Endothelial cell of umbilical vein (primary cell): ENCODE measurements around the gene METTL15. TPM values are rescaled to one million over a fixed set of nuclear protein-coding genes. Genes with fewer than 3 reads are reported as not detected.

Experiments used
- BruUV-seq: library from RNA; stranded (reverse); fragments of 400-500 nt; replicated peaks from 2 replicates; lab custom pipeline; 2021; lab: Mats Ljungman, UMichigan
- CTCF ChIA-PET: fragments of 300-600, 350-600 bp; sonication (Branson Sonifier 250); formaldehyde crosslinking; loops from one replicate; lab custom pipeline; 2021; ENCODE audit warnings: antibody characterized with exemption, inconsistent platforms; lab: Charles Lee
- POLR2A ChIA-PET: fragments of 300-600, 350-600 bp; sonication (Branson Sonifier 250); formaldehyde crosslinking; loops from one replicate; lab custom pipeline; 2021; ENCODE audit warnings: antibody characterized with exemption, inconsistent platforms; lab: Charles Lee
- DNase-seq: peaks from one replicate; pipeline ENCODE4 v3.0.0-alpha.2; 2011; ENCODE audit warnings: low read depth, low spot score
- FAIRE-seq: peaks from 2 replicates; lab custom pipeline; 2011; peaks lifted over from hg19 to GRCh38; lab: Jason Lieb, UNC
- H2AFZ ChIP-seq: 2 replicates; pipeline ENCODE4 v1.6.0; 2012; ENCODE audit warnings: low read depth, low read length, control low read depth, inconsistent platforms
- H3K27ac ChIP-seq: 2 replicates; pipeline ENCODE4 v1.5.1; 2011; ENCODE audit warnings: low read depth, mild to moderate bottlenecking, control low read depth, low read length, moderate library complexity; ENCODE audit not compliant: insufficient read depth
- H3K27me3 ChIP-seq, 2 experiments: 2 replicates each; pipeline versions ENCODE4 v1.6.0 to v1.6.1; 2011; ENCODE audit warnings: low read length in 2 of 2, mixed read lengths in 1 of 2; ENCODE audit not compliant: control insufficient read depth in 2 of 2, insufficient read depth in 2 of 2
- H3K36me3 ChIP-seq, 2 experiments: 2 replicates in 1 of 2; 3 replicates in 1 of 2; pipeline ENCODE4 v1.5.1; 2011; ENCODE audit warnings: low read length in 2 of 2, mild to moderate bottlenecking in 1 of 2, moderate library complexity in 1 of 2; ENCODE audit not compliant: control insufficient read depth in 2 of 2, insufficient read depth in 2 of 2; ENCODE audit errors: extremely low read depth in 1 of 2
- H3K4me1 ChIP-seq: 3 replicates; pipeline ENCODE4 v1.5.1; 2011; ENCODE audit warnings: mild to moderate bottlenecking, low read length; ENCODE audit not compliant: control insufficient read depth, insufficient read depth; ENCODE audit errors: extremely low read depth
- H3K4me2 ChIP-seq: 2 replicates; pipeline ENCODE4 v1.6.1; 2011; ENCODE audit warnings: low read length, control low read depth, mixed read lengths; ENCODE audit not compliant: insufficient read depth
- H3K4me3 ChIP-seq, 3 experiments: fragments of 200-600 bp in 1 of 3; sonication (generic), shearing (Covaris generic) in 1 of 3; replicated peaks in 1 of 3; 2 replicates each; pipeline ENCODE4 v1.5.1; 2011 to 2016; ENCODE audit warnings: control low read depth in 3 of 3, low read length in 3 of 3, mild to moderate bottlenecking in 2 of 3, inconsistent platforms in 1 of 3, low read depth in 1 of 3, moderate library complexity in 1 of 3; ENCODE audit not compliant: insufficient read depth in 1 of 3
- H3K79me2 ChIP-seq: 2 replicates; pipeline ENCODE4 v1.6.0; 2012; ENCODE audit warnings: low read length, inconsistent platforms; ENCODE audit not compliant: control insufficient read depth, insufficient read depth
- H3K9ac ChIP-seq: replicated peaks from 2 replicates; pipeline ENCODE3; 2011; ENCODE audit warnings: low read length, control low read depth; ENCODE audit not compliant: insufficient read depth; ENCODE audit errors: extremely low read depth
- H3K9me1 ChIP-seq: replicated peaks from 3 replicates; pipeline ENCODE4 v1.6.0; 2011; ENCODE audit warnings: mild to moderate bottlenecking, low read length; ENCODE audit not compliant: control insufficient read depth, insufficient read depth; ENCODE audit errors: extremely low read depth
- H3K9me3 ChIP-seq: replicated peaks from 2 replicates; pipeline ENCODE4 v1.5.1; 2012; ENCODE audit warnings: low read length, inconsistent platforms; ENCODE audit not compliant: control insufficient read depth, insufficient read depth
- H4K20me1 ChIP-seq: replicated peaks from 2 replicates; pipeline ENCODE3; 2011; ENCODE audit warnings: mild to moderate bottlenecking, low read length; ENCODE audit not compliant: control insufficient read depth, insufficient read depth; ENCODE audit errors: extremely low read depth
- EZH2 ChIP-seq: IDR thresholded peaks from 2 replicates; pipeline ENCODE4 v1.6.1; 2012; ENCODE audit warnings: borderline replicate concordance, low read depth, mild to moderate bottlenecking, moderate library complexity, low read length, inconsistent platforms; ENCODE audit not compliant: severe bottlenecking
- FOS ChIP-seq: IDR thresholded peaks from 2 replicates; pipeline ENCODE4 v1.6.1; 2011; ENCODE audit warnings: mild to moderate bottlenecking, low read length, moderate library complexity, borderline replicate concordance; ENCODE audit not compliant: insufficient read depth
- GATA2 ChIP-seq: IDR thresholded peaks from 2 replicates; pipeline ENCODE4 v1.7.0; 2011; ENCODE audit warnings: low read depth, mild to moderate bottlenecking, moderate library complexity, mixed read lengths, low read length; ENCODE audit not compliant: insufficient read length, insufficient read depth
- JUN ChIP-seq: IDR thresholded peaks from 2 replicates; pipeline ENCODE4 v1.6.1; 2011; ENCODE audit warnings: borderline replicate concordance, low read depth; ENCODE audit not compliant: insufficient read length, insufficient read depth
- MYC ChIP-seq: IDR thresholded peaks from one replicate; pipeline ENCODE4 v1.6.1; 2011; ENCODE audit warnings: mild to moderate bottlenecking, low read depth, low read length
- POLR2A ChIP-seq: IDR thresholded peaks from 2 replicates; pipeline ENCODE4 v1.6.1; 2012; ENCODE audit warnings: low read depth, mild to moderate bottlenecking, control low read depth, low read length
- POLR2AphosphoS5 ChIP-seq: IDR thresholded peaks from 2 replicates; pipeline ENCODE4 v1.6.1; 2012; ENCODE audit warnings: low read depth, mild to moderate bottlenecking, control low read depth, low read length, moderate library complexity; ENCODE audit not compliant: insufficient read depth
- dilution Hi-C: fragments of 300-500 bp; cut with MboI; formaldehyde crosslinking; loops from one replicate; pipeline ENCODE4 v1.15.0; 2019; ENCODE audit warnings: low sequenced_read_pairs; ENCODE audit not compliant: extremely low pct_ligation_motif_present
- intact Hi-C: fragments of 100-400 bp; cut with micrococcal nuclease; formaldehyde crosslinking; loops from one replicate; pipeline ENCODE4 v1.10.0; 2022
- polyA plus RNA-seq, 4 experiments: library from polyadenylated mRNA; depleted of rRNA in 3 of 4; stranded (reverse) in 3 of 4; unstranded in 1 of 4; fragments of >200 nt; gene quantifications; 2 replicates each; pipeline versions ENCODE4 v1.2.1 to v1.2.3, GENCODE V29; 2011 to 2012; ENCODE audit warnings: missing spikeins in 1 of 4
- total RNA-seq: library from RNA; stranded (reverse); gene quantifications from 2 replicates; pipeline ENCODE4 v1.2.3, GENCODE V29; 2021
- TF ChIP-seq, protein P1 (sequence below): IDR thresholded peaks from 2 replicates; pipeline ENCODE4 v1.6.1; 2011; ENCODE audit not compliant: insufficient read depth, insufficient read length
- TF ChIP-seq, protein P2 (sequence below), 2 donors: IDR thresholded peaks; 1 replicate in 1 of 2; 2 replicates in 1 of 2; pipeline ENCODE4 v1.5.1; 2011; ENCODE audit warnings: low read length in 2 of 2, mild to moderate bottlenecking in 2 of 2, moderate library complexity in 2 of 2, control low read depth in 1 of 2, inconsistent platforms in 1 of 2, low read depth in 1 of 2; ENCODE audit not compliant: insufficient read depth in 1 of 2; ENCODE audit errors: extremely low read depth in 1 of 2

Gene METTL15
- total and polyA plus RNA-seq, 2 donors (not counting 3 experiments of a cell fraction or from before 2014, with no cell fraction given), result 3.2 to 12.1 TPM

DNA sequence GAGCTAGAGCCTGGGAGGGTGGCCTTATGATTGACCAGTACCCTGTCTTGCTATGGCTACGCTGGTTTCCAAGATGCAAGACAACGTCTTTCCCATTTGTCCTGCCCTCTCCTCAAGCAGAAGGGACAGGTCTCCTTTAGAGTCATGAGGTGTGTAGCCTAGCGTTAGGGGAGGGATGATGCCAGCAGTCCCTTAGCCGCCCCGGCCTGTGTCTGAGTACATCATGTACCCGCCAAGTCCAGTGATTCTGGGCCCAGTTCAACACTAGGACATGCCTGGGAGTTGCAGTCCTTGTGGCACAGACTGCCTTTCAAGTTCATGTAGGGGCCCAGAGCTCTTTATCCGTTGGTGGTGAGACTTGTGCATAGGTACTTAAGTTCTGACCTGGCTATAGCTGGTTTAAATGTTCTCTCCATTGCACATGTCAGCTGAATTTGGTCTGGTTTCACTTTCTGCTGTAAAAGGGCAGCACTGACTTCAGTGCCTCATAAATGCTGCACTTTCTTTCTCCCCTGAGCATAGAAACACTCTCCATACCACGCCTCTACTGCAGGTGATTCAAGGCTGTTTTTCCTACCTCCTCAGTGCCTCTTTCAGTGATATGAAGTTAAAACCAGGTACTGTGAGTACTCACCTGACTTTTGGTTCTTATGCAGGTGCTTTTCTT is 151.1 kb downstream of the METTL15 start:
- POLR2A ChIA-PET, result no interaction called here
- no peaks in the 10 kb centered on the region for H3K9me3 ChIP-seq
- H3K4me3 ChIP-seq, result no peak overlapping the region
- H3K4me2 ChIP-seq, result no peak overlapping the region
- no peaks in the 10 kb centered on the region for H3K27me3 ChIP-seq
- CTCF ChIA-PET, result no interaction called here
- intact Hi-C loops, result no loop called here
- no peaks in the 10 kb centered on the region for H3K36me3 ChIP-seq
- no TSS peak for BruUV-seq
- peaks cover 3% of the 10 kb centered on the region for H4K20me1 ChIP-seq
- DNase-seq, result no peak
- FAIRE-seq, result no peak
- no peaks in the 10 kb centered on the region for H3K79me2 ChIP-seq
- dilution Hi-C loops, result no loop called here
- H3K9me1 ChIP-seq, result no peaks in the 10 kb centered on the region
- TF ChIP-seq FOS (no peak), MYC (no peak), POLR2A (no peak), GATA2 (no peak), POLR2AphosphoS5 (no peak), EZH2 (no peak), JUN (no peak)
- TF ChIP-seq, protein P1, sequence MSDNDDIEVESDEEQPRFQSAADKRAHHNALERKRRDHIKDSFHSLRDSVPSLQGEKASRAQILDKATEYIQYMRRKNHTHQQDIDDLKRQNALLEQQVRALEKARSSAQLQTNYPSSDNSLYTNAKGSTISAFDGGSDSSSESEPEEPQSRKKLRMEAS, result no peak
- TF ChIP-seq, protein P2, sequence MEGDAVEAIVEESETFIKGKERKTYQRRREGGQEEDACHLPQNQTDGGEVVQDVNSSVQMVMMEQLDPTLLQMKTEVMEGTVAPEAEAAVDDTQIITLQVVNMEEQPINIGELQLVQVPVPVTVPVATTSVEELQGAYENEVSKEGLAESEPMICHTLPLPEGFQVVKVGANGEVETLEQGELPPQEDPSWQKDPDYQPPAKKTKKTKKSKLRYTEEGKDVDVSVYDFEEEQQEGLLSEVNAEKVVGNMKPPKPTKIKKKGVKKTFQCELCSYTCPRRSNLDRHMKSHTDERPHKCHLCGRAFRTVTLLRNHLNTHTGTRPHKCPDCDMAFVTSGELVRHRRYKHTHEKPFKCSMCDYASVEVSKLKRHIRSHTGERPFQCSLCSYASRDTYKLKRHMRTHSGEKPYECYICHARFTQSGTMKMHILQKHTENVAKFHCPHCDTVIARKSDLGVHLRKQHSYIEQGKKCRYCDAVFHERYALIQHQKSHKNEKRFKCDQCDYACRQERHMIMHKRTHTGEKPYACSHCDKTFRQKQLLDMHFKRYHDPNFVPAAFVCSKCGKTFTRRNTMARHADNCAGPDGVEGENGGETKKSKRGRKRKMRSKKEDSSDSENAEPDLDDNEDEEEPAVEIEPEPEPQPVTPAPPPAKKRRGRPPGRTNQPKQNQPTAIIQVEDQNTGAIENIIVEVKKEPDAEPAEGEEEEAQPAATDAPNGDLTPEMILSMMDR (IDR thresholded peaks at IDR 0.05; ENCODE audit: extremely low read depth in 1 of 2, insufficient read depth in 1 of 2, low read depth in 1 of 2, low read length in 2 of 2), result no peak
- no peak overlapping the region for H2AFZ ChIP-seq
- H3K27ac ChIP-seq, result no peak overlapping the region
- H3K9ac ChIP-seq, result no peak overlapping the region
- H3K4me1 ChIP-seq, result no peaks in the 10 kb centered on the region
